Retinal pigment epithelial cell (primary cell): ENCODE data around the gene PMEPA1.

ENCODE experiments used
- DNase-seq: peaks from one replicate; pipeline ENCODE4 v3.0.0-alpha.2; 2010; ENCODE audit warnings: low read depth
- H3K4me3 ChIP-seq: 2 replicates; pipeline ENCODE4 v1.5.1; 2011; ENCODE audit warnings: mild to moderate bottlenecking, low read length, control low read depth, moderate library complexity
- TF ChIP-seq, protein P1 (sequence below): conservative IDR thresholded peaks from 2 replicates; pipeline ENCODE4 v1.5.1; 2011; ENCODE audit warnings: low read depth, low read length, control low read depth, inconsistent platforms

The PMEPA1 gene

DNA sequence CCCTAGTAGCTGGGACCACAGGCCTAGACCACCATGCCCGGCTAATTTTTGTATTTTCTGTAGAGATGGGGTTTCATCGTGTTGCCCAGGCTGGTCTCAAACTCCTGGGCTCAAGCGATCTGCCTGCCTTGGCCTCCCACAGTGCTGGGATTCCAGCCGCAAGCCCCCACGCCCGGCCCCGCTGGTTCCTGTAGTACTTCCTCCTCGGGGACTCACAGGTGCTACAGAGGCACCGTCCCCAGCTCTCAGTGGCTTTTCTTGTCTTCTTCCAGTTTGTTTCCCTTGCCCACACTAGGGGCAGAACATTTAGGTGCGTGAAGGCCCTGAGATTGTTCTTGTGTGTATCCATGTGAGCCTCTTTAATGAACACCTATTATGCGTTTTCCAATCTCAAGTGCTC is 88.8 kb downstream of the PMEPA1 start:
- H3K4me3 ChIP-seq = no peak overlapping the region
- TF ChIP-seq, protein P1, sequence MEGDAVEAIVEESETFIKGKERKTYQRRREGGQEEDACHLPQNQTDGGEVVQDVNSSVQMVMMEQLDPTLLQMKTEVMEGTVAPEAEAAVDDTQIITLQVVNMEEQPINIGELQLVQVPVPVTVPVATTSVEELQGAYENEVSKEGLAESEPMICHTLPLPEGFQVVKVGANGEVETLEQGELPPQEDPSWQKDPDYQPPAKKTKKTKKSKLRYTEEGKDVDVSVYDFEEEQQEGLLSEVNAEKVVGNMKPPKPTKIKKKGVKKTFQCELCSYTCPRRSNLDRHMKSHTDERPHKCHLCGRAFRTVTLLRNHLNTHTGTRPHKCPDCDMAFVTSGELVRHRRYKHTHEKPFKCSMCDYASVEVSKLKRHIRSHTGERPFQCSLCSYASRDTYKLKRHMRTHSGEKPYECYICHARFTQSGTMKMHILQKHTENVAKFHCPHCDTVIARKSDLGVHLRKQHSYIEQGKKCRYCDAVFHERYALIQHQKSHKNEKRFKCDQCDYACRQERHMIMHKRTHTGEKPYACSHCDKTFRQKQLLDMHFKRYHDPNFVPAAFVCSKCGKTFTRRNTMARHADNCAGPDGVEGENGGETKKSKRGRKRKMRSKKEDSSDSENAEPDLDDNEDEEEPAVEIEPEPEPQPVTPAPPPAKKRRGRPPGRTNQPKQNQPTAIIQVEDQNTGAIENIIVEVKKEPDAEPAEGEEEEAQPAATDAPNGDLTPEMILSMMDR = no peak
- DNase-seq = no peak

GRCh38 chr20:57620274-57620990 is 89.4 kb downstream of the PMEPA1 start, which contains the start of gene ZBP1:
Gene ZBP1 (minus strand): TSS chr20:57620426. CDS start chr20:57620295, 131 bp downstream.
- no peak within 1 kb of the TSS for H3K4me3 ChIP-seq
- TF ChIP-seq, protein P1 = no peak
- no peak for DNase-seq

DNA sequence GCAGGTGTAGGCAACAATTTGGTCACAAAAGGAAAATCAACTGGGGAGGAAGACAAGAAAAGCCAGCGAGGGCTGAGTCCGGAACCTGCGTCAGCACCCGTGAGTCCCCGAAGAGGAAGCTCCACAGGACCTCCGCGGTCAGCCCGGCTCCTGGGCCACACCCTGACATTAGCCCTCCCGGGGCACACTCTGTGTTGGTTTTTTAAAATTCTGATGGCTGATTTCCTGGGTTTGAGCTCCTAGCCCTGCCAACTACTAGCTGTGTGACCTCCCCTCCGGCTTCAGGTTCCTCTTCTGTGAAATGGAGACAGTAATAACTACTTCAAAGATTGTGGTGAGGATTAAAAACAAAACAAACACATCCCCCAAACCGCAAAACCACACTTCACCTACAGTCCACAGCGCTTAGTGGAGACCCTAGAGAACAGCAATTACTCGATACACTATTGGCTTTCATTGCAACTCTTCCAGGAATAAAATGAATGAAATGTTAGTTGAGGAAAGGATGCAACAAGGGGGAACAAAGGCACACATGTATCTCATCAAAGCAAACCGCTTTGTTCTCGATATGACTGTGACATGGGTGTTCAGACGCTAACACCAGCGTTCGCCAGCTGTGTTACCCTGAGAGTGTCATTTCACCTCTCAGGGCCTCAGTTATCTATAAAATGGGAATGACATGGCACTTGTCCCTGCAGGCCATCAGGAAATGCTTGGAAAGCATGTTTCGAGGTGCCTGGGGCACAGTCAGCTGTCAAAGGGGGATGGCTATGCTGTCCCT is 90.6 kb downstream of the PMEPA1 start:
- TF ChIP-seq, protein P1 = no peak
- DNase-seq = no peak
- no peak overlapping the region for H3K4me3 ChIP-seq

- DNase-seq = no peak
- H3K4me3 ChIP-seq = no peak overlapping the region
- TF ChIP-seq, protein P1 = no peak
Measured at GRCh38 chr20:57618764-57619050, 91.1 kb downstream of the PMEPA1 start.

GRCh38 chr20:57618091-57618763 is 91.6 kb downstream of the PMEPA1 start:
- no peak overlapping the region for H3K4me3 ChIP-seq
- TF ChIP-seq, protein P1 = no peak
- DNase-seq = no peak

DNA sequence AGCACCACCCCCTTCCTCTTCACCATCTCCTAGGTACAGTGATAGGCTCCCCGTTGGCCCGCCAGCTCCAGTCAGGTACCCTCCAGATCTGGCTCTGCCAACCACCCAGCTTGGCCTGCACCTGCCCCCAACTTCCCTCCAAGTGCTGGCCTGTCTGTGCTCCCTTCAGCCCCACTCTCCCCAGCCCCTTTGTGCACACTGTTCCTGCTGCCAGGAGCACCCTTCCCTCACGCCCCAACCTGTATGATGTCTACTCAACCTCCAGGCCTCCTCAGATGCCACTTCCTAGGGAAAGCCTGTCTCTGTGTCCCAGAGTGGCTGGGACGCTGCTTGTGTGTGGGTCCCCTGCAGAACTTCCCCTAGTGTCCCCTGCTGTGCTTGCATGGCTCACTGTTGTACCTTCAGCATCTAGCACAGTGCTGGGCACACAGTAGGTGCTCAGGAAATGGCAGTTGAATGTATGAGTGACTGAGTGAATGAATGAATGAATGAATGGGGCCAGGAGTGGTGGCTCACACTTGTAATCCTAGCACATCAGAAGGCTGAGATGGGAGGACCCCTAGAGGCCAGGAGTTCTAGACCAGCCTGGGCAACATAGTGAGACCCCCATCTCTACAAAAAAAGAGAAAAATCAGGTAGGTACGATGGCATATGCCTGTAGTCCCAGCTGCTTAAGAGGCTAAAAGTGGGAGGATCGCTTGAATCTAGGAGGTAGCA is 92.6 kb downstream of the PMEPA1 start:
- no peak overlapping the region for H3K4me3 ChIP-seq
- no peak for DNase-seq
- TF ChIP-seq, protein P1 = no peak
